HEK293 (cell line): Measurements from ENCODE around the gene PFDN1.

Experiments used
- CTCF ChIA-PET: fragments of 350-600 bp; formaldehyde crosslinking; extraction: SDS; loops from one replicate; lab custom pipeline; 2021; ENCODE audit warnings: antibody characterized with exemption; lab: Yijun Ruan, JAX
- POLR2A ChIA-PET: fragments of 300-600 bp; formaldehyde crosslinking; extraction: SDS; loops from one replicate; lab custom pipeline; 2020; ENCODE audit warnings: antibody characterized with exemption, inconsistent platforms; lab: Yijun Ruan, JAX
- H3K27ac ChIP-seq: fragments of 200-500 bp; sonication (Bioruptor generic); 2 replicates; pipeline ENCODE4 v1.5.1; 2014; ENCODE audit warnings: low read depth, low read length, control low read depth, inconsistent platforms; ENCODE audit errors: extremely low read depth
- H3K36me3 ChIP-seq, 2 experiments: fragments of 200-500 bp in 1 of 2; sonication (Bioruptor generic) in 1 of 2; 1 replicate in 1 of 2; 2 replicates in 1 of 2; pipeline ENCODE4 v1.5.1; 2014 to 2017; ENCODE audit warnings: inconsistent platforms in 2 of 2, low read length in 2 of 2; ENCODE audit not compliant: control insufficient read depth in 2 of 2, insufficient read depth in 1 of 2
- H3K4me1 ChIP-seq: fragments of 200-500 bp; sonication (Bioruptor generic); 2 replicates; pipeline ENCODE4 v1.5.1; 2014; ENCODE audit warnings: mild to moderate bottlenecking, low read length, inconsistent platforms; ENCODE audit not compliant: control insufficient read depth, insufficient read depth
- H3K4me3 ChIP-seq: 2 replicates; pipeline ENCODE4 v1.5.1; 2011; ENCODE audit warnings: low read depth, mild to moderate bottlenecking, control low read depth, low read length, moderate library complexity
- H3K9me3 ChIP-seq: fragments of 200-500 bp; sonication (Bioruptor generic); 2 replicates; pipeline ENCODE4 v1.5.1; 2014; ENCODE audit warnings: low read depth, low read length, inconsistent platforms; ENCODE audit not compliant: control insufficient read depth, insufficient read depth
- KLF1 ChIP-seq: fragments of 450-650 bp; formaldehyde crosslinking; IDR thresholded peaks from 2 replicates; pipeline ENCODE4 v1.5.1; 2016; ENCODE audit warnings: missing biosample characterization, missing genetic modification characterization
- KLF8 ChIP-seq: fragments of 450-650 bp; formaldehyde crosslinking; IDR thresholded peaks from 2 replicates; pipeline ENCODE4 v1.5.1; 2016; ENCODE audit warnings: missing biosample characterization, missing genetic modification characterization
- PRDM1 ChIP-seq: fragments of 450-650 bp; formaldehyde crosslinking; IDR thresholded peaks from 2 replicates; pipeline ENCODE4; 2016; ENCODE audit warnings: missing biosample characterization, missing genetic modification characterization
- SCRT2 ChIP-seq: fragments of 450-650 bp; formaldehyde crosslinking; IDR thresholded peaks from 2 replicates; pipeline ENCODE4 v1.5.1; 2016; ENCODE audit warnings: missing biosample characterization, missing genetic modification characterization
- SP2 ChIP-seq: fragments of 450-650 bp; formaldehyde crosslinking; IDR thresholded peaks from 2 replicates; pipeline ENCODE4 v1.5.1; 2016; ENCODE audit warnings: missing biosample characterization, missing genetic modification characterization
- ZBTB8A ChIP-seq: fragments of 450-650 bp; formaldehyde crosslinking; IDR thresholded peaks from 2 replicates; pipeline ENCODE4 v1.5.1; 2016; ENCODE audit warnings: missing biosample characterization, missing genetic modification characterization
- ZNF223 ChIP-seq: fragments of 450-650 bp; formaldehyde crosslinking; IDR thresholded peaks from 2 replicates; pipeline ENCODE4 v1.5.1; 2016; ENCODE audit warnings: missing biosample characterization, missing genetic modification characterization
- ZNF426 ChIP-seq: fragments of 450-650 bp; formaldehyde crosslinking; IDR thresholded peaks from 2 replicates; pipeline ENCODE4 v1.5.1; 2017; ENCODE audit warnings: missing biosample characterization, missing genetic modification characterization, mild to moderate bottlenecking, inconsistent platforms, moderate library complexity
- ZNF560 ChIP-seq: fragments of 450-650 bp; formaldehyde crosslinking; IDR thresholded peaks from 2 replicates; pipeline ENCODE4 v1.5.1; 2017; ENCODE audit warnings: missing biosample characterization, missing genetic modification characterization, borderline replicate concordance
- ZNF830 ChIP-seq: fragments of 450-650 bp; IDR thresholded peaks from 2 replicates; pipeline ENCODE4 v1.5.0; 2018; ENCODE audit warnings: missing biosample characterization, missing genetic modification characterization, low read depth, mild to moderate bottlenecking, moderate library complexity
- TF ChIP-seq, protein P1 (sequence below): fragments of 450-650 bp; formaldehyde crosslinking; conservative IDR thresholded peaks from 2 replicates; pipeline ENCODE4 v1.5.1; 2016; ENCODE audit warnings: low read depth, missing biosample characterization, missing genetic modification characterization
- TF ChIP-seq, protein P2 (sequence below): fragments of 450-650 bp; formaldehyde crosslinking; IDR thresholded peaks from 2 replicates; pipeline ENCODE4 v1.5.1; 2016; ENCODE audit warnings: missing biosample characterization, missing genetic modification characterization
- TF ChIP-seq, protein P3 (sequence below): fragments of 450-650 bp; formaldehyde crosslinking; IDR thresholded peaks from 2 replicates; pipeline ENCODE4 v1.5.1; 2016; ENCODE audit warnings: missing biosample characterization, missing genetic modification characterization

Gene PFDN1

DNA sequence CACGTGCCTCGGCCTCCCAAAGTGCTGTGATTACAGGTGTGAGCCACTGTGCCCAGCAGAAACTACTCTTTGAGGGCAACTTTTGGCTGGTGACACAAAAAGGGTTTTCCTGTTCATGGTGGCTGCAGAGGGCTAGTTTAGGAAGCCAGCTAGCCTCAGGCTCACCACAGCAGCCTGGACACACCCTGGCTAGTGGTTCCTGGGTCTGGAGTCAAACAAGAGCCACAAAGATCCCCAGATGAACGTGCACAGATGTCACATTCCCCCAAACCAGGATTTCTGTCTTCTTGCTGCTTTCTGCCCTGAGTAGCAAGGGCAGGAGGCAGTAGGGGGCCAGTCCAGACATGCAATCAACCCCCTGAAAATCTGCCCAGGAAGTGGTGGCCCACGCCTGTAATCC lies 36.7 kb upstream of the PFDN1 start (continued):
- TF ChIP-seq, protein P1, sequence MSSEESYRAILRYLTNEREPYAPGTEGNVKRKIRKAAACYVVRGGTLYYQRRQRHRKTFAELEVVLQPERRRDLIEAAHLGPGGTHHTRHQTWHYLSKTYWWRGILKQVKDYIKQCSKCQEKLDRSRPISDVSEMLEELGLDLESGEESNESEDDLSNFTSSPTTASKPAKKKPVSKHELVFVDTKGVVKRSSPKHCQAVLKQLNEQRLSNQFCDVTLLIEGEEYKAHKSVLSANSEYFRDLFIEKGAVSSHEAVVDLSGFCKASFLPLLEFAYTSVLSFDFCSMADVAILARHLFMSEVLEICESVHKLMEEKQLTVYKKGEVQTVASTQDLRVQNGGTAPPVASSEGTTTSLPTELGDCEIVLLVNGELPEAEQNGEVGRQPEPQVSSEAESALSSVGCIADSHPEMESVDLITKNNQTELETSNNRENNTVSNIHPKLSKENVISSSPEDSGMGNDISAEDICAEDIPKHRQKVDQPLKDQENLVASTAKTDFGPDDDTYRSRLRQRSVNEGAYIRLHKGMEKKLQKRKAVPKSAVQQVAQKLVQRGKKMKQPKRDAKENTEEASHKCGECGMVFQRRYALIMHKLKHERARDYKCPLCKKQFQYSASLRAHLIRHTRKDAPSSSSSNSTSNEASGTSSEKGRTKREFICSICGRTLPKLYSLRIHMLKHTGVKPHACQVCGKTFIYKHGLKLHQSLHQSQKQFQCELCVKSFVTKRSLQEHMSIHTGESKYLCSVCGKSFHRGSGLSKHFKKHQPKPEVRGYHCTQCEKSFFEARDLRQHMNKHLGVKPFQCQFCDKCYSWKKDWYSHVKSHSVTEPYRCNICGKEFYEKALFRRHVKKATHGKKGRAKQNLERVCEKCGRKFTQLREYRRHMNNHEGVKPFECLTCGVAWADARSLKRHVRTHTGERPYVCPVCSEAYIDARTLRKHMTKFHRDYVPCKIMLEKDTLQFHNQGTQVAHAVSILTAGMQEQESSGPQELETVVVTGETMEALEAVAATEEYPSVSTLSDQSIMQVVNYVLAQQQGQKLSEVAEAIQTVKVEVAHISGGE (tag by site-specific recombination) = no peak
- TF ChIP-seq, protein P2, sequence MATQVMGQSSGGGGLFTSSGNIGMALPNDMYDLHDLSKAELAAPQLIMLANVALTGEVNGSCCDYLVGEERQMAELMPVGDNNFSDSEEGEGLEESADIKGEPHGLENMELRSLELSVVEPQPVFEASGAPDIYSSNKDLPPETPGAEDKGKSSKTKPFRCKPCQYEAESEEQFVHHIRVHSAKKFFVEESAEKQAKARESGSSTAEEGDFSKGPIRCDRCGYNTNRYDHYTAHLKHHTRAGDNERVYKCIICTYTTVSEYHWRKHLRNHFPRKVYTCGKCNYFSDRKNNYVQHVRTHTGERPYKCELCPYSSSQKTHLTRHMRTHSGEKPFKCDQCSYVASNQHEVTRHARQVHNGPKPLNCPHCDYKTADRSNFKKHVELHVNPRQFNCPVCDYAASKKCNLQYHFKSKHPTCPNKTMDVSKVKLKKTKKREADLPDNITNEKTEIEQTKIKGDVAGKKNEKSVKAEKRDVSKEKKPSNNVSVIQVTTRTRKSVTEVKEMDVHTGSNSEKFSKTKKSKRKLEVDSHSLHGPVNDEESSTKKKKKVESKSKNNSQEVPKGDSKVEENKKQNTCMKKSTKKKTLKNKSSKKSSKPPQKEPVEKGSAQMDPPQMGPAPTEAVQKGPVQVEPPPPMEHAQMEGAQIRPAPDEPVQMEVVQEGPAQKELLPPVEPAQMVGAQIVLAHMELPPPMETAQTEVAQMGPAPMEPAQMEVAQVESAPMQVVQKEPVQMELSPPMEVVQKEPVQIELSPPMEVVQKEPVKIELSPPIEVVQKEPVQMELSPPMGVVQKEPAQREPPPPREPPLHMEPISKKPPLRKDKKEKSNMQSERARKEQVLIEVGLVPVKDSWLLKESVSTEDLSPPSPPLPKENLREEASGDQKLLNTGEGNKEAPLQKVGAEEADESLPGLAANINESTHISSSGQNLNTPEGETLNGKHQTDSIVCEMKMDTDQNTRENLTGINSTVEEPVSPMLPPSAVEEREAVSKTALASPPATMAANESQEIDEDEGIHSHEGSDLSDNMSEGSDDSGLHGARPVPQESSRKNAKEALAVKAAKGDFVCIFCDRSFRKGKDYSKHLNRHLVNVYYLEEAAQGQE = no peak

DNA sequence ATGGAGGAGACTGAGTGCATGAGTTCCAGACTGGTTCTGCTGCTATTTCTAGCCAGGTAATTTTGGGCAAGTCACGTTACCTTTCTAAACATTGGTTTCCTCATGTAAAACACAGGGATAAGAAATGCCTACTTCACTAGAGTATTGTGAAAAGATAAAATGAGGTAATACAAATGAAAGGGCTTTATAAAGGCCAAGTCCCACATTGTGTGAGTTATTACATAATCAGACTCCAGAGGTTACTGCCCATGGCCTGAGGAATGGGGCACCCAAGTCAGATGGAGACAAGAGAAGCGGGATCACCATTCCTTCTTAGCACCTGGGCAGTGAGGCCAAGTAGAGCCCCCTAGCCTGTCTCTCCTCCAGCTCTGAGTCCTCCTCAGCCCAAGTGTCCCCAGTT lies 36.0 kb upstream of the PFDN1 start:
- Histone ChIP-seq H3K27ac (no peak overlapping the region), H3K4me3 (no peak overlapping the region), H3K4me1 (no peaks in the 10 kb centered on the region), H3K9me3 (no peaks in the 10 kb centered on the region), H3K36me3 (peaks cover 0 to 43% of the 10 kb centered on the region in 2 experiments; a peak in 1 of 3 replicates)
- ChIA-PET POLR2A (no interaction called here), CTCF (interaction anchor here (1.0 kb wide), 1 partner anchor 94 kb away, joined by 5 read pairs; no protein-coding TSS in a partner anchor)
- TF ChIP-seq SP2 (tag by site-specific recombination) (no peak), PRDM1 (tag by site-specific recombination) (no peak; the same call in 1 of the 2 replicates), ZNF223 (no peak), ZBTB8A (tag by site-specific recombination) (no peak), ZNF560 (no peak), ZNF426 (tag by site-specific recombination) (no peak), KLF1 (tag by site-specific recombination) (no peak), KLF8 (no peak)
- TF ChIP-seq, protein P2 = no peak

DNA sequence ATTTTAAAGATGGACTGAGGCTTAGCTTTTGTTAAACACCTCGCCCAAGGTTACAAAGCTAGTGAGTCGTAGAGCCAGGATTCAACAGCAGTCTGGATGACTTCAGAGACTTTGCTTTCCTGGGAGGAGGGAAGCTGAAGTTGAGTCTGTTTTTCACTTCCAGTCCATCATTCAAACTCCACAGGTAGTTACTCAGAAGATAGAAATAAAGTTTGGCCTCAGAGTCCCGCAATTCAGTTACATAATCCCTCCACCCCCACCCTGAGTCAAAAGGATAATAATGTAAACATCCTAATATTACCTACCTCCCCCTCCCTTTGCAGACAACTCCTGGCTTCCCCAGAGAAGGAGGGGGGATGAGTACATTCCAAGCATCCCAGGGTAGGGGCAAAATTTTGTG lies 35.4 kb upstream of the PFDN1 start:
- no peaks in the 10 kb centered on the region for H3K4me1 ChIP-seq
- peaks cover 0 to 47% of the 10 kb centered on the region in 2 experiments; a peak in 1 of 3 replicates for H3K36me3 ChIP-seq
- no peaks in the 10 kb centered on the region for H3K9me3 ChIP-seq
- TF ChIP-seq ZNF830 (no peak), SCRT2 (tag by site-specific recombination) (peak; percentile 94)
- TF ChIP-seq, protein P3, sequence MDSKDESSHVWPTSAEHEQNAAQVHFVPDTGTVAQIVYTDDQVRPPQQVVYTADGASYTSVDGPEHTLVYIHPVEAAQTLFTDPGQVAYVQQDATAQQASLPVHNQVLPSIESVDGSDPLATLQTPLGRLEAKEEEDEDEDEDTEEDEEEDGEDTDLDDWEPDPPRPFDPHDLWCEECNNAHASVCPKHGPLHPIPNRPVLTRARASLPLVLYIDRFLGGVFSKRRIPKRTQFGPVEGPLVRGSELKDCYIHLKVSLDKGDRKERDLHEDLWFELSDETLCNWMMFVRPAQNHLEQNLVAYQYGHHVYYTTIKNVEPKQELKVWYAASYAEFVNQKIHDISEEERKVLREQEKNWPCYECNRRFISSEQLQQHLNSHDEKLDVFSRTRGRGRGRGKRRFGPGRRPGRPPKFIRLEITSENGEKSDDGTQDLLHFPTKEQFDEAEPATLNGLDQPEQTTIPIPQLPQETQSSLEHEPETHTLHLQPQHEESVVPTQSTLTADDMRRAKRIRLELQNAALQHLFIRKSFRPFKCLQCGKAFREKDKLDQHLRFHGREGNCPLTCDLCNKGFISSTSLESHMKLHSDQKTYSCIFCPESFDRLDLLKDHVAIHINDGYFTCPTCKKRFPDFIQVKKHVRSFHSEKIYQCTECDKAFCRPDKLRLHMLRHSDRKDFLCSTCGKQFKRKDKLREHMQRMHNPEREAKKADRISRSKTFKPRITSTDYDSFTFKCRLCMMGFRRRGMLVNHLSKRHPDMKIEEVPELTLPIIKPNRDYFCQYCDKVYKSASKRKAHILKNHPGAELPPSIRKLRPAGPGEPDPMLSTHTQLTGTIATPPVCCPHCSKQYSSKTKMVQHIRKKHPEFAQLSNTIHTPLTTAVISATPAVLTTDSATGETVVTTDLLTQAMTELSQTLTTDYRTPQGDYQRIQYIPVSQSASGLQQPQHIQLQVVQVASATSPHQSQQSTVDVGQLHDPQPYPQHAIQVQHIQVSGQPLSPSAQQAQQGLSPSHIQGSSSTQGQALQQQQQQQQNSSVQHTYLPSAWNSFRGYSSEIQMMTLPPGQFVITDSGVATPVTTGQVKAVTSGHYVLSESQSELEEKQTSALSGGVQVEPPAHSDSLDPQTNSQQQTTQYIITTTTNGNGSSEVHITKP (tag by site-specific recombination) = peak; percentile 82
- H3K4me3 ChIP-seq = no peak overlapping the region
- H3K27ac ChIP-seq = no peak overlapping the region
- CTCF ChIA-PET = interaction anchor here (1.0 to 4.4 kb wide), 3 partner anchors 7 to 94 kb away, joined by 5 to 26 read pairs (median 19); partner anchors contain the start of gene HBEGF
- POLR2A ChIA-PET = interaction anchor here (1.1 kb wide), 1 partner anchor 8 kb away, joined by 3 read pairs; the partner anchor contains the start of gene HBEGF
